GM12875 (cell line): ENCODE measurements around the gene RPL15.

Source experiments
- H3K4me3 ChIP-seq: one replicate; pipeline ENCODE4 v1.5.1; 2011; ENCODE audit warnings: low read depth, low read length, control low read depth
- CTCF ChIP-seq: IDR thresholded peaks from 2 replicates; pipeline ENCODE4 v1.5.1; 2011; ENCODE audit warnings: low read depth, mild to moderate bottlenecking, control low read depth, inconsistent platforms, low read length, moderate library complexity, borderline replicate concordance; ENCODE audit not compliant: insufficient read depth

Gene RPL15

GRCh38 chr3:23950293-23950692 lies 33.4 kb downstream of the RPL15 start:
- no peak overlapping the region for H3K4me3 ChIP-seq
- no peak for TF ChIP-seq CTCF

GRCh38 chr3:23952646-23953045 lies 35.7 kb downstream of the RPL15 start:
- H3K4me3 ChIP-seq: no peak overlapping the region

DNA sequence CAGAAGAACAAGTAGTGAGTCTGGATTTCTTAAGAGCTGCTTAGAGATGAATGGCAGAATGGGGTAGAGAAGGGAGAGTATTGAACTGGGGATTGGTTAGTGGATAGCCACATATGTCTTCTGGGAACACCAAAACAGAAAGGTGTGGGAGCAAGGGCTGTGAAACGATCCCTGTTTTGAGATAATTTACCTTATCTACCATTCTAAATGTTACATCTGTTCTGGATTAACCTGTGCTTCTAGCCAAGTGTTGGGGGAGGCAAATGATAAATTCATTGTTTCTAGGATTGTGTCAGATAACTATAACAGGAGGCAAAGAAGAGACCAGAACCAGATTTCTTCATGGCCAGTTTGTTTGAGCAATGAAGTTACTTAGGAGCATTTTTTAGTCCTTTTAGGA lies 36.6 kb downstream of the RPL15 start:
- no peak for TF ChIP-seq CTCF
- no peak overlapping the region for H3K4me3 ChIP-seq

More at GRCh38 chr3:23952646-23953045, 35.7 kb downstream of the RPL15 start:
- TF ChIP-seq CTCF: no peak

- no peak overlapping the region for H3K4me3 ChIP-seq
- TF ChIP-seq CTCF: no peak
Observed at GRCh38 chr3:23954144-23954543, 37.2 kb downstream of the RPL15 start.

DNA sequence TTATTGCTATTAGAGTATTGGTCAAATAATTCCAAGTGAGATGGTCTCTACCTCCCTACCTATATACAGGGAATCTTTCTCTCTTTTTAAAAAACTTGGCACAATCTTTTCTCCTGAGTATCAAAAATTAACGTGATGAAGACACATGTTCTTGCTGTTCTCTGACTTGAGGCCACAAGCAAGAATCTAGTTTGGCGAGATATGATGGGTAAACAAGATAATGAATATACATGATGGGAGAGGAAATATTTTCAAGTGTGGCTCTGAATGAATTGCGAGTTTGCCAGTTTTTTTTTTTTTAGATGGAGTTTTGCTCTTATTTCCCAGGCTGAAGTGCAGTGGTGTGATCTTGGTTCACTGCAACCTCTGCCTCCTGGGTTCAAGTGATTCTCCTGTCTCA lies 39.8 kb downstream of the RPL15 start:
- H3K4me3 ChIP-seq: no peak overlapping the region
- TF ChIP-seq CTCF: no peak

- H3K4me3 ChIP-seq: no peak overlapping the region
- no peak for TF ChIP-seq CTCF
Observed at GRCh38 chr3:23959135-23959900, 42.4 kb downstream of the RPL15 start.

DNA sequence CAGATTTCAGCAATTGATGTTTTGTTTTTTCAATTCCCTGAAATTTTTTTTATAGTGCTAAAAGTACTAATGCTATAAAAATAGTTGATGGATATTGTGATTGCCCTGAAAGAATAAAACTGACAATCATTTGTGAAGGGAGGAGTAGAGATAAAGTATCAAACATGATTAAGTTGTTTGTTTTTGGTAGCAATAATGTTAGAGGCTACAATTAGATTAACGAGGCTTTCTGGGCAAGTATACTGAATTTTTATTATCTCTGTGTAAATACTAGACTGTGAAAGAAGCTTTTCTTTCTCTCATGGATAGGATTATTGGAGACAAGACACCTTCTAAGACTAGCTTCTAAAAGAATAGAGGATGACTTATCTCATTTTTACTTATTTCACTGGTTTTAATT lies 43.7 kb downstream of the RPL15 start:
- no peak overlapping the region for H3K4me3 ChIP-seq
- no peak for TF ChIP-seq CTCF
